Measurements from ENCODE around the gene NPDC1. TPM values are rescaled to one million over a fixed set of nuclear protein-coding genes. Genes with fewer than 3 reads are reported as not detected.

Gene NPDC1
- total RNA-seq, 1 experiment from 2014 or later: 89.8 TPM

DNA sequence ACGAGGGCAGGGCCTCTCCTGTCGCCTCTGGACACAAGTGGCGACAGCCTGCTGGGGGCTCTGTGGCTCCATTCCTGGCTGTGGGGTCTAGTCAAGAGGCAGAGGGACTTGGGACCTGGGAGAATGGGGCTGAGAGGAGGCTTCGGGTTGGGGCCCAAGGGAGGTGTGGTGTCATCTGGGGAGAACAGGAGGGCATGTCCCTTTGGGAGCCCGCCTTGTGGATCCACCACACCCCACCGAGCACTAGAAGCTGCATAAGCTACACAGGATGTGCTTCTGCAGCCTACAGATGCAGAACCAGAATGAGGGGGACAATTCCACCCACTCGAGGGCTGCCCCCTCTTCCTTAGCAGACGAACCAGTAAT is 36.9 kb upstream of the NPDC1 start:
- H3K4me3 ChIP-seq: no peak overlapping the region
- peak in 1 of 2 experiments; percentile 30 for DNase-seq
- no peaks in the 10 kb centered on the region for H3K9me2 ChIP-seq (ENCODE audit: insufficient read depth)
- H3K79me2 ChIP-seq (ENCODE audit: low read depth): peaks cover 10% of the 10 kb centered on the region
- H4K20me1 ChIP-seq (ENCODE audit: insufficient read depth): no peaks in the 10 kb centered on the region
- intact Hi-C loops (cut with micrococcal nuclease; ENCODE audit: unreplicated experiment): no loop called here
- H3K4me1 ChIP-seq (replicated peaks; ENCODE audit: insufficient read depth): peaks cover 34% of the 10 kb centered on the region
- no peak overlapping the region for H3K27ac ChIP-seq
- no peaks in the 10 kb centered on the region for H3K36me3 ChIP-seq (ENCODE audit: low read depth)
- H3K4me2 ChIP-seq: peak overlapping the region; percentile 64
- H2AFZ ChIP-seq: no peak overlapping the region
- H3F3A ChIP-seq (ENCODE audit: insufficient read depth, low read depth): peaks cover 28% of the 10 kb centered on the region
- H3K9me3 ChIP-seq (ENCODE audit: insufficient read depth, low read depth): no peaks in the 10 kb centered on the region
- CTCF ChIA-PET: no interaction called here
- H3K27me3 ChIP-seq (ENCODE audit: insufficient read depth, low read depth): no peaks in the 10 kb centered on the region
- TF ChIP-seq, protein P1, sequence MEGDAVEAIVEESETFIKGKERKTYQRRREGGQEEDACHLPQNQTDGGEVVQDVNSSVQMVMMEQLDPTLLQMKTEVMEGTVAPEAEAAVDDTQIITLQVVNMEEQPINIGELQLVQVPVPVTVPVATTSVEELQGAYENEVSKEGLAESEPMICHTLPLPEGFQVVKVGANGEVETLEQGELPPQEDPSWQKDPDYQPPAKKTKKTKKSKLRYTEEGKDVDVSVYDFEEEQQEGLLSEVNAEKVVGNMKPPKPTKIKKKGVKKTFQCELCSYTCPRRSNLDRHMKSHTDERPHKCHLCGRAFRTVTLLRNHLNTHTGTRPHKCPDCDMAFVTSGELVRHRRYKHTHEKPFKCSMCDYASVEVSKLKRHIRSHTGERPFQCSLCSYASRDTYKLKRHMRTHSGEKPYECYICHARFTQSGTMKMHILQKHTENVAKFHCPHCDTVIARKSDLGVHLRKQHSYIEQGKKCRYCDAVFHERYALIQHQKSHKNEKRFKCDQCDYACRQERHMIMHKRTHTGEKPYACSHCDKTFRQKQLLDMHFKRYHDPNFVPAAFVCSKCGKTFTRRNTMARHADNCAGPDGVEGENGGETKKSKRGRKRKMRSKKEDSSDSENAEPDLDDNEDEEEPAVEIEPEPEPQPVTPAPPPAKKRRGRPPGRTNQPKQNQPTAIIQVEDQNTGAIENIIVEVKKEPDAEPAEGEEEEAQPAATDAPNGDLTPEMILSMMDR (conservative IDR thresholded peaks at IDR 0.05): no peak
- no peak for TF ChIP-seq EZH2 (IDR thresholded peaks at IDR 0.05; ENCODE audit: low read depth)
- BruUV-seq (replicated peaks): no TSS peak
- POLR2A ChIA-PET (ENCODE audit: unreplicated experiment): no interaction called here

DNA sequence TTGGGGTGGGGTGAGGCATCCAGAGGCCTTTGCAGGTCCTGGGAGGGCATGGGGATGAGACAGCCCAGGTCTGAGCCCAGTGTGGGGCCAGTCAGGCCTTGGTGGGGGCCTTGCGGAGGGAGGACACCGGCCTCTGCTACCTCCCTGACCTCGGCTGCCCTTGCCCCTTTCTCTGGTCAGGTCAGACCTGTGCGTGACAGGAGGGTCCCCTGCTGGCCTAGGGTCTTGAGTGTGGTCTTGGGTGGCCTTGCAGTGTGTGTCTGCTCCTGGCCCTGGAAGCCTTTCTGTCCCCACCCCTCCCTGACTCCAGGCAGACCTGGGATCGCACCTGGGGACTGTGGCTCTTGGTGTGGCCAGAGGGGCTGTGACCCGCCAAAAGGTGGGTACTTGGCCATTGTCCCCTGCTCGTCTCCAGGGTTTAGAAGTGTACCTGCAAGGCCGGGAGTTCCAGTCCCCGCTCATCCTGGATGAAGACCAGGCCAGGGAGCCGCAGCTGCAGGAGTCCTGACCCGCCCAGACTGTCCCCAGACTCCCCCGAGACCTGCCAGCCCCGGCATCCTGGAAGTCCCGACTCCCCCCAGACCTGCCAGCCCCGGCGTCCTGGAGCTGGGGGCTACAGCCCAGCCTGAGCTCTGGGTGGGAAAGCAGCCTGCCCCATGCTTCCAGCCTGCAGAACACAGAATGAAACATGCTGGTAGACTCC is 36.4 kb upstream of the NPDC1 start:
- no peaks in the 10 kb centered on the region for H4K20me1 ChIP-seq (ENCODE audit: insufficient read depth)
- no peak for TF ChIP-seq EZH2 (IDR thresholded peaks at IDR 0.05; ENCODE audit: low read depth)
- TF ChIP-seq, protein P1 (conservative IDR thresholded peaks at IDR 0.05): no peak
- H3K27me3 ChIP-seq (ENCODE audit: insufficient read depth, low read depth): no peaks in the 10 kb centered on the region
- H3K36me3 ChIP-seq (ENCODE audit: low read depth): no peaks in the 10 kb centered on the region
- peak in 1 of 2 experiments; percentile 18 for DNase-seq
- H3K27ac ChIP-seq: no peak overlapping the region
- CTCF ChIA-PET: interaction anchor here (1.1 kb wide), 1 partner anchor 15 kb away, joined by 4 read pairs; no protein-coding TSS in a partner anchor
- H3K79me2 ChIP-seq (ENCODE audit: low read depth): peaks cover 4% of the 10 kb centered on the region; the same call in 1 of the 2 replicates
- H3K4me1 ChIP-seq (replicated peaks; ENCODE audit: insufficient read depth): peaks cover 29% of the 10 kb centered on the region
- peaks cover 28% of the 10 kb centered on the region for H3F3A ChIP-seq (ENCODE audit: insufficient read depth, low read depth)
- intact Hi-C loops (cut with micrococcal nuclease; ENCODE audit: unreplicated experiment): no loop called here
- no peak overlapping the region for H2AFZ ChIP-seq
- no TSS peak for BruUV-seq (replicated peaks)
- no peak overlapping the region for H3K4me3 ChIP-seq
- POLR2A ChIA-PET (ENCODE audit: unreplicated experiment): no interaction called here
- no peak overlapping the region for H3K4me2 ChIP-seq
- no peaks in the 10 kb centered on the region for H3K9me2 ChIP-seq (ENCODE audit: insufficient read depth)
- no peaks in the 10 kb centered on the region for H3K9me3 ChIP-seq (ENCODE audit: insufficient read depth, low read depth)

DNA sequence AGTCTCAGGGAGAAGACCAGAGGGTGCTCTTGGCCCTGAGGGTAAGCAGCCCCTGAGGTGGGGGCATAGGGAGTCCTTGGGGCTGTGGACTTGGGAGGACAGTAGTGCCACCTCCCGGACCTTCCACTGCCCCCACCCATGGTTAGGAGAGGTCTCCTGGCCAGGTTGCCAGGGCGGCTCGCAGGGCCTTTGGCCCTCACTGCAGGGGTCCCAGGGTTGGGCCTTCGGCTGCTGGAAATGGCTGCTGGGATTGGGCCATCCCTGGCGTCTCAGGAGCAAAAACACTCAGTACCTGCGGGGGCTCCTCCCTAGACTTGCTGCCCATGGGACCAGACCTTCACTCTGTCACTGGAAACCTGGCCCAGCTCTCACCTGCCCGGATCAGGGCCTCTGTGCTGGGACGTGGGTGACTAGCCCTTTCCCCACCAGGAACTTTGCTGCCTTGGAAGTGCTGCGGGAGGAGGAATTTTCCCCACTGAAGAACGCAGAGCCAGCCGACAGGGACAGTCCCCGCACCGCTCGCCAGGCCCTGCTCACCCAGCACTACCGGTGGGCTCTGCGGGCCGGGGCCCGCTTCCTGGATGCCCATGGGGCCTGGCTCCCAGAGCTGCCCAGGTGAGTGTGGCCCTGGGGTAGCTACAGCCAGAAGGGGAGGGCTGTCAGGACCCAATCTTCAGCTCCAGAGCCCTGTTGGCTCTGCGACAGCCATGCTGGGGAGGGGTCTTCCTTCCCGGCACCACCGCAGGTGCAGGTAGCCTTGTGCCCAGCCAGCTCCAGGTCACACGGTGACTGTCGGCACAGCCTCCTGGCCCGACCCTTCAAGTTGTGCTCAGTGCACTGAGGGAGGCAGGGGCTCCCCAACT is 34.5 kb upstream of the NPDC1 start:
- BruUV-seq (replicated peaks): no TSS peak
- Histone ChIP-seq H3K9me3 (ENCODE audit: insufficient read depth, low read depth) (no peaks in the 10 kb centered on the region), H3K4me2 (no peak overlapping the region), H3F3A (ENCODE audit: insufficient read depth, low read depth) (peaks cover 34% of the 10 kb centered on the region), H3K27me3 (ENCODE audit: insufficient read depth, low read depth) (no peaks in the 10 kb centered on the region), H3K9me2 (ENCODE audit: insufficient read depth) (no peaks in the 10 kb centered on the region), H3K36me3 (ENCODE audit: low read depth) (no peaks in the 10 kb centered on the region), H3K4me1 (replicated peaks; ENCODE audit: insufficient read depth) (peaks cover 26% of the 10 kb centered on the region), H3K79me2 (ENCODE audit: low read depth) (peaks cover 2% of the 10 kb centered on the region; the same call in 1 of the 2 replicates), H2AFZ (no peak overlapping the region), H3K27ac (no peak overlapping the region), H3K4me3 (no peak overlapping the region), H4K20me1 (ENCODE audit: insufficient read depth) (no peaks in the 10 kb centered on the region)
- POLR2A ChIA-PET (ENCODE audit: unreplicated experiment): no interaction called here
- DNase-seq: peak in 1 of 2 experiments; percentile 32
- no peak for TF ChIP-seq EZH2 (IDR thresholded peaks at IDR 0.05; ENCODE audit: low read depth)
- TF ChIP-seq, protein P1 (conservative IDR thresholded peaks at IDR 0.05): no peak
- CTCF ChIA-PET: no interaction called here
- intact Hi-C loops (cut with micrococcal nuclease; ENCODE audit: unreplicated experiment): no loop called here
